ENCODE measurements around the gene EIF4G1.

Gene EIF4G1

DNA sequence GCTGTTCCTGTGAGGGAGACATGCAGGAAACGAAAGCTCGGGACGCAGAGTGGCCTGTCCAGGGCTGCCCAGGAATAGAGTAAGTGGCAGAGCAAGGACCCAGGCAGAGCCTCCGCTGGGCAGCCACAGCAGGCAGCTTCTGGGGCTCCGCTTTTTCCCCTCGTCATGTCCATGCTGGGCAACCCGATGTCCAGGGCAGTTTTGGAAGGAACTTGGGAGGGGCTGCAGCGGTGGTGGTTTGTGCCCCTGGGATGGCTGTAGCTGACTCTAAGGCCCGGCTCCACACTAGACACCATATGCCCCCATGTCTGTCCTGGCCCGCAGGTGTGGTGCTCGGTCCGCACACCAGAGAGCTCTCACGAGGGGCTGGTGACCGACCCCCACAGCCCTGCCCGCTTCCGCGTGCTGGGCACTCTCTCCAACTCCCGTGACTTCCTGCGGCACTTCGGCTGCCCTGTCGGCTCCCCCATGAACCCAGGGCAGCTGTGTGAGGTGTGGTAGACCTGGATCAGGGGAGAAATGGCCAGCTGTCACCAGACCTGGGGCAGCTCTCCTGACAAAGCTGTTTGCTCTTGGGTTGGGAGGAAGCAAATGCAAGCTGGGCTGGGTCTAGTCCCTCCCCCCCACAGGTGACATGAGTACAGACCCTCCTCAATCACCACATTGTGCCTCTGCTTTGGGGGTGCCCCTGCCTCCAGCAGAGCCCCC is 22.5 kb upstream of the EIF4G1 start:
- DNase-seq (ENCODE audit: low read depth) = no peak
- H3K4me3 ChIP-seq (ENCODE audit: low read length) = no peak overlapping the region

DNA sequence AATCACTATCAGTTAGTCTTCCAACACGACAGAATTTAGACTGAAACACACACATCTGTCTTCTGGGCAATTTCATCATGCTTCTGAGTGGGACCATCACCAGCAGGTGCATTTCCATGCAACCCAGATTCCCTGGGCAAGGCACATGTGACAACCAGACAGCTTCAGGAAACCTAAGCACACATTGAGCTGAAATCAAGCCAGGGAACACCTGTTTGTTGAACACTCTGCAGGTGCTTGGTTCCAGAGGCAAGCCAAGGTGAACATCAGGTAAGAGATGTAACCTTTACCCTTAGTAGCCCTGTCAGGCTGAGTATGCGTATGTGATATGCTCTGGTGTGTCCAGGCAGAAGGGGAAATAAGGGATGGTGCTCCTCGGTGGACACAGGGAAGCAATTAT is 18.6 kb upstream of the EIF4G1 start:
- no peak overlapping the region for H3K4me3 ChIP-seq (ENCODE audit: low read length)
- TF ChIP-seq, protein P1, sequence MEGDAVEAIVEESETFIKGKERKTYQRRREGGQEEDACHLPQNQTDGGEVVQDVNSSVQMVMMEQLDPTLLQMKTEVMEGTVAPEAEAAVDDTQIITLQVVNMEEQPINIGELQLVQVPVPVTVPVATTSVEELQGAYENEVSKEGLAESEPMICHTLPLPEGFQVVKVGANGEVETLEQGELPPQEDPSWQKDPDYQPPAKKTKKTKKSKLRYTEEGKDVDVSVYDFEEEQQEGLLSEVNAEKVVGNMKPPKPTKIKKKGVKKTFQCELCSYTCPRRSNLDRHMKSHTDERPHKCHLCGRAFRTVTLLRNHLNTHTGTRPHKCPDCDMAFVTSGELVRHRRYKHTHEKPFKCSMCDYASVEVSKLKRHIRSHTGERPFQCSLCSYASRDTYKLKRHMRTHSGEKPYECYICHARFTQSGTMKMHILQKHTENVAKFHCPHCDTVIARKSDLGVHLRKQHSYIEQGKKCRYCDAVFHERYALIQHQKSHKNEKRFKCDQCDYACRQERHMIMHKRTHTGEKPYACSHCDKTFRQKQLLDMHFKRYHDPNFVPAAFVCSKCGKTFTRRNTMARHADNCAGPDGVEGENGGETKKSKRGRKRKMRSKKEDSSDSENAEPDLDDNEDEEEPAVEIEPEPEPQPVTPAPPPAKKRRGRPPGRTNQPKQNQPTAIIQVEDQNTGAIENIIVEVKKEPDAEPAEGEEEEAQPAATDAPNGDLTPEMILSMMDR (conservative IDR thresholded peaks at IDR 0.05; ENCODE audit: low read depth, low read length) = no peak
- DNase-seq (ENCODE audit: low read depth) = no peak

More for the DNA sequence above, 22.5 kb upstream of the EIF4G1 start:
- TF ChIP-seq, protein P1 (conservative IDR thresholded peaks at IDR 0.05; ENCODE audit: low read depth, low read length) = no peak

DNA sequence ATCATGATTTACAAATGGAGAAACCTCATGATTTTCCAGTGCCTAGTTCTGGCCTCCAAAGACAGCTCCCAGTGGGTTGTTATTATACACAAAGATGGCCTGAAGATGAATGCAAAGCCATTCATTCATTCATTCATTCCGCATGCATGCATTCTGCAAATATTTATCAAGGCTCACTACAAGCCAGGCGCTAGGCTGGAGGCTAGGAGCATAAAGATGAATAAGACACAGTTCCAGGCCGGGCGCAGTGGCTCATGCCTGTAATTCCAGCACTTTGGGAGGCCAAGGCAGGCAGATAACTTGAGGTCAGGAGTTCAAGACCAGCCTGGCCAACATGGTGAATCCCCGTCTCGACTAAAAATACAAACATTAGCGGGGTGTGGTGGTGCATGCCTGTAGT is 17.8 kb upstream of the EIF4G1 start:
- TF ChIP-seq, protein P1 (conservative IDR thresholded peaks at IDR 0.05; ENCODE audit: low read depth, low read length) = no peak
- no peak overlapping the region for H3K4me3 ChIP-seq (ENCODE audit: low read length)
- DNase-seq (ENCODE audit: low read depth) = no peak

DNA sequence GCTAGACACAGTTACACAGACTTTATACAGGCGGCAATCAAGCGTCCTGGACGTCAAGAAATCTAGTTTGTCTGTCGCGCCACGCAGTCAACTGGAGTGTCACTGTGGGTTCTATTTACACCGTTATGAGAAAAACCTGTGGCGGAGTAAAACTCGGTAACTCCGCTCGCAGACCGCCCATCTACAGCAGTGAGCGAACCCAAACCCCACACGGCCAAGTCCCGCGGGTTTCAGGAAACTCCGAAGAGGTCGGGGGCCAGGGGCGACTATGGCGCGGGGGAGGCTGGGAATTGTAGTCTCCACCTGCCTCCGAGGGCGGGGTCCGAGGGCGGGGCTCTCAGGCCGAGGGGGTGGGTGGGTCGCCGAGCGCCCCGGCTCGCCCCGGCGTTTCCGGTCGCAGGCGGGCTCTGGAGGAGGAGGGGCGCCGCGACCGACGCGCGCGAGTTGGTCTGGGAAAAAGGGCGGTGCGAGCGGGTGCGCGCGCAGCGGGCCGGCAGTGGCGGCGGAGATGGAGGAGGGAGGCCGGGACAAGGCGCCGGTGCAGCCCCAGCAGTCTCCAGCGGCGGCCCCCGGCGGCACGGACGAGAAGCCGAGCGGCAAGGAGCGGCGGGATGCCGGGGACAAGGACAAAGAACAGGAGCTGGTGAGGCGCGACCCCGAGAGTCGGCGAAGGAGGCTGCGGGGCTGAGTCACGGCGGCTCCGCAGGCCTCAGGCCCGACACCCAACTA is 15.5 kb upstream of the EIF4G1 start, which contains the start of gene PSMD2:
TSS of gene PSMD2 (plus strand) at position 483 of the 729 bp plus-strand sequence. CDS start at position 509, 26 bp downstream.
- peak within 1 kb of the TSS; percentile 98 for H3K4me3 ChIP-seq (ENCODE audit: low read length)
- TF ChIP-seq, protein P1 (conservative IDR thresholded peaks at IDR 0.05; ENCODE audit: low read depth, low read length) = no peak
- peak; percentile 84 for DNase-seq (ENCODE audit: low read depth)

DNA sequence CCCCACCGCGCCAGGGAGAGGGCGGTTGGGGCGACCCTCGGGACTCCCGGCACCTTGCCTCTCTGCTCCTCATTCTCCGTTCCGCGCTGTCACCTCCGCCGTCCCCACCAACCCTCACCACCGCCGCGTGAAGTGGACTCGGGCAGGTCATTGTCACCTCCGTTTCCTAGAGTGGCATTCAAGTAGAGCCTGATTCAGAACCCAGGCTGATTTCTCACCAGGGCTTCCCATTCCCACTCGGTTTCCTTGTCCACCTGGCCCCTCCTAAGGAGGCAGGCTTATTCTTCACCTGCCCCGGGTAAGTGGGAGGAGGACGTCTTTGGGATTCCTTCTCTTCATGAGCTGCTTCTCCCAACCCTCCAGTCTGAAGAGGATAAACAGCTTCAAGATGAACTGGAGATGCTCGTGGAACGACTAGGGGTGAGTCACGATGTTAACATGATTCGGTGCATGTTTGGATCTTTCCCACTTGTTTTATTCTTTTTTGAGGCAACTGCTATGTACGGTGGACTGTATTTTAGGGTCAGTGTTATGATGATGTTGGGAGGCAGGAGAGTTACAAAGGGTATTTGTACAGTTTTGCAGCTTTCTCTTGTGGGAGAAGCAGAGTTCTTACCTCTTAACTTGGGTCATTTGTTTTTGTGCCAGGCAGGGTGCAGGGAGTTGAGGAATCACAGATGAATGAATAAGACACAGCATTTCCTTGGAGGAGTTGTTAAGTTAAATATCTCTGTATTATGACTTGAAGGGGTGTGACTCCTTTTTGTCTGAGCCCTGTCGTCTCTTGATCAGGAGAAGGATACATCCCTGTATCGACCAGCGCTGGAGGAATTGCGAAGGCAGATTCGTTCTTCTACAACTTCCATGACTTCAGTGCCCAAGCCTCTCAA is 14.7 kb upstream of the EIF4G1 start:
- DNase-seq (ENCODE audit: low read depth) = no peak
- TF ChIP-seq, protein P1 (conservative IDR thresholded peaks at IDR 0.05; ENCODE audit: low read depth, low read length) = no peak

DNA sequence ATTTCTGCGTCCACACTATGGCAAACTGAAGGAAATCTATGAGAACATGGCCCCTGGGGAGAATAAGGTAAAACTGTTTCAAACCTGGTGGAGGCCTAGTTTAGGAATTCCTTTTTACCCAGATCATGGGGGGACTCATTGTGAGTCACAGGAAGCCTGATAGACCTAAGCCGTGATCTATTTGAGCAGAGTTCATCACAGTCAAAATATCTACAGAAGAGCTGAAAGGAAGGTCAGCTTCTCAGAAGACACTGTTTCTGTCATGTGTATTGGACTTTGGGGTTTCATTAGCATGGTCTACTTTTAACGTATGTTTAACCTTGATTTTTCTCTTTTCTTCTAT is 14.1 kb upstream of the EIF4G1 start:
- peak overlapping the region; percentile 98 for H3K4me3 ChIP-seq (ENCODE audit: low read length)
- DNase-seq (ENCODE audit: low read depth) = no peak
- TF ChIP-seq, protein P1 (conservative IDR thresholded peaks at IDR 0.05; ENCODE audit: low read depth, low read length) = no peak

More for the DNA sequence above, 14.7 kb upstream of the EIF4G1 start:
- peak overlapping the region; percentile 98 for H3K4me3 ChIP-seq (ENCODE audit: low read length)

Data from retinal pigment epithelial cell (primary cell).